Effector memory CD4-positive, alpha-beta T cell (primary cell): ENCODE measurements around the gene SETBP1.

Experiments
- DNase-seq, 3 donors: peaks; one replicate each; pipeline ENCODE4 v3.0.0-alpha.2; 2020
- H3K27ac ChIP-seq: 2 replicates; pipeline ENCODE4 v1.7.0; 2013; ENCODE audit warnings: mild to moderate bottlenecking, low read length, moderate library complexity; ENCODE audit not compliant: insufficient read depth, poor library complexity, severe bottlenecking
- H3K27me3 ChIP-seq: replicated peaks from 2 replicates; pipeline ENCODE4 v1.7.0; 2013; ENCODE audit warnings: mild to moderate bottlenecking, low read length; ENCODE audit not compliant: insufficient read depth, control insufficient read depth, poor library complexity, severe bottlenecking
- H3K36me3 ChIP-seq: 2 replicates; pipeline ENCODE4 v1.7.0; 2013; ENCODE audit warnings: mild to moderate bottlenecking, low read length, moderate library complexity; ENCODE audit not compliant: control insufficient read depth, insufficient read depth
- H3K4me1 ChIP-seq: 2 replicates; pipeline ENCODE4 v1.7.0; 2013; ENCODE audit warnings: low read length, mild to moderate bottlenecking; ENCODE audit not compliant: control insufficient read depth, insufficient read depth, poor library complexity, severe bottlenecking
- H3K4me3 ChIP-seq: 2 replicates; pipeline ENCODE4 v1.7.0; 2013; ENCODE audit warnings: low read length, low read depth, mild to moderate bottlenecking; ENCODE audit not compliant: insufficient read depth, poor library complexity, severe bottlenecking
- H3K9me3 ChIP-seq: 2 replicates; pipeline ENCODE4 v1.7.0; 2013; ENCODE audit warnings: mild to moderate bottlenecking, low read length, moderate library complexity; ENCODE audit not compliant: control insufficient read depth

The SETBP1 gene

DNA sequence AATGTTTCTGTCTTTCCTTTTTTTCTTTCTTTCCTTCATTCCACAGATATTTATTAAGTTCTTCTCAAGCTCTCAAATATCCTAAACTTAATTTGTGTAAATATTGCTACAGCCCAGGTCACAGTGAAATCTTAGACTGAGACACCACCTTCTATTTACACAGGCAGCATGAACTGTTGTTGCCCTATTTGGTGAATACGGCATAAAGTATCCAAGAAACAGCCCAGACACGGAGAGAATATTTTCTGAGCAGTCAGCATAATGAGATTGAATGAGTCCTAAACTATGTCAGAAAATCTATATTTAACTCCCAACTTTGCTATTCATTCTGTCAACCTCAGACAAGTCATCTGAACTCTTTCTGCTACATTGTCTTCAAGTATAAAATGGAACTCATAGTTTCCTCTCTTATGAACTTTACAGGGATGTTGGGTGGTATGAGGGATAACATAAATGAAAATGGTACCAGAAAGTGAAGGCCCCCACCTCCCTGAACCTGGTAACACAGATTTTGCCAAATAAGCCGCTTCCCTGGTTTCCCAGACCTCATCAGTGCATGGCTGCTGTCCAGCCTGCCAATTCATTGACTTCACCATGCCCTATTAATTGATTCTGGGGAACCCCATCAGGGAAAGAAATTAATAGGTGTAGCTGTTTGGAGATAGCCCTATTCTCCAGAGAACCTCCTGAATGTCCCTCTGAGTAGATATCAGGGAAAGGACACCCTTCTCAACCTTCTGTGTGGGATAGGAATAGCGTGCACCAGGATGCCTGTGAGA lies 235.9 kb downstream of the SETBP1 start:
- Histone ChIP-seq H3K27ac (no peak overlapping the region), H3K27me3 (peaks cover 5% of the 10 kb centered on the region), H3K9me3 (no peaks in the 10 kb centered on the region), H3K36me3 (no peaks in the 10 kb centered on the region), H3K4me3 (no peak overlapping the region), H3K4me1 (no peaks in the 10 kb centered on the region)
- DNase-seq = no peak

DNA sequence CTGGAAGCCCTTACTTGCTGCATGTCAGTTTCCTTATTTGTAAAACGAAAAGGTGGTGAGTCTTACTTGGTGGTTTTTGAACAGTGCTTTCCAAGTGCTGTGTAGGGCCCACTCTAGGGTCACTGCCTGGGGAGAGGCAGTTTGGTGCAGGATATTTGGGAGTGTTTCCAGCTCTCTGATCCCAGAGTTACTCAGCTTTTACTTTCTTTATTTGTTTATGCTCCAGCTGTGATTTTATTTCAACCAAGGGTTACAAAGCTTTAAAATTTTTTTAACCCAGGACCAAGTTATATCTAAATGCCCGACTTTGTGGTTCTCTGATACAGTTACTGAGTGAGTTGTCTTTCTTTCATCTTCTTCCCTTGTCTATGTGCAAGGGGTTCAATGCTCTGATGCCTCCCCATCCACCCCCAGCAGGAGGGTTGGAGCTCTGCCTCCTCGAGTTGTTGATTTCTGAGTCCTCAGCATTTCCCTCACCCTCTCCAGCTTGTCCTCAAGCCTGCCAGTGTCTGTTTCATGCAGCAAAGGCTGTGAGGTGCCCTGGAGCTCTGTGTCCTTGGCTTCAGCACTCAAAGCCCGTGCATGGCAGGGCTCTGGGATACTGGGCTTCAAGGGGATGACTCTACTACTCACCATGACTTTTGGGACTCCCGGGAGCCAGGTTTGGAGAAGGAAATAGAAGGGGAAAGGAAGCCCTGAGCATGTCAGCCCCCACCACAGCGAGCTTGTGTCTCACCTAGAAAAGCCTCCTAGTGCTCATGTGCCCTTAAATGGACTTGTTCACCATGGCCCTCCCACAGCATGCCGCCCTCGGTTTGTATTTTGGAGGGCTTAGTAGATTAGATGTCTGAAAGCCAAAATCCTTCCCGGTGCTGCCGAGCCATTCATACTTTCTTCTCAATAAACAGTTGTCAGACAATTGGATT lies 236.8 kb downstream of the SETBP1 start:
- Histone ChIP-seq H3K36me3 (no peaks in the 10 kb centered on the region), H3K4me3 (no peak overlapping the region), H3K27me3 (peaks cover 5% of the 10 kb centered on the region), H3K27ac (no peak overlapping the region), H3K9me3 (no peaks in the 10 kb centered on the region), H3K4me1 (no peaks in the 10 kb centered on the region)
- no peak for DNase-seq

DNA sequence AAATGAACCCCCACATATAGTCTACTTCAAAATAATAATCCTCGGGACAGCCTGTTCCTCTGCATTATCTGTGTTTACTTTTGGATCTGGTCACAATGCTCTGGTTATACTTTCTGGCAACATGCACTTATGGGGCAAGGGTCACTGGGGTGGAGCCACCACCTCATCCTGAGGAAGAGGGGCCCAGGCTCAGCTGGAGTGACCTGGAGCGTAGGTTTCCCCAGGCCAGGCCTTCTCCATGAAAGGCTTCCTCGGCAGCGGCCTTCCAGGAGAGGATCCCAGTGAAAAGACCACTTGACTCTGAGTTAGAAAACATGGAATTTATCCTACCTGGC lies 237.4 kb downstream of the SETBP1 start:
- no peak overlapping the region for H3K27ac ChIP-seq
- no peak for DNase-seq
- no peak overlapping the region for H3K4me3 ChIP-seq
- no peaks in the 10 kb centered on the region for H3K9me3 ChIP-seq
- peaks cover 5% of the 10 kb centered on the region for H3K27me3 ChIP-seq
- H3K4me1 ChIP-seq = no peaks in the 10 kb centered on the region
- no peaks in the 10 kb centered on the region for H3K36me3 ChIP-seq

DNA sequence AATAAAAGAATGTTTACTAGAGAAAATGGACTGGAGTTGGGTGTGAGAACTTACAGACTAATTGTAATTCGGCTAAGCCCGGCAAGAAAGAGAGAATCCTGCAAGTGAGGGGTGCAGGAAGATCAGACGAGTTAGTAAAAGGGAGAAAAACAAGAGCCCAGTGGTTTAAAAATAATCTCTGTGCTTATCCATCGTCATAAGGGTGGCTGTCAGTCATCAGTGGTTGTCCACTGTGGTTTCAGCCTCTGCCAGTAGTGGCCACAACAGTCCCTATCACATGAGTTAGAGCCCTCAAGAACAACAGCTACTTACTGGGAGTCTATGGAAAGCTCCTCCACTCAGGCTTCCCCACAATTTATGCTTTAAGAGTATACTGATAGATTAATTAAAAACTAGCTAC lies 239.8 kb downstream of the SETBP1 start:
- H3K36me3 ChIP-seq = no peaks in the 10 kb centered on the region
- H3K4me3 ChIP-seq = no peak overlapping the region
- H3K4me1 ChIP-seq = no peaks in the 10 kb centered on the region
- H3K27ac ChIP-seq = no peak overlapping the region
- H3K9me3 ChIP-seq = no peaks in the 10 kb centered on the region
- peaks cover 5% of the 10 kb centered on the region for H3K27me3 ChIP-seq
- DNase-seq = no peak

DNA sequence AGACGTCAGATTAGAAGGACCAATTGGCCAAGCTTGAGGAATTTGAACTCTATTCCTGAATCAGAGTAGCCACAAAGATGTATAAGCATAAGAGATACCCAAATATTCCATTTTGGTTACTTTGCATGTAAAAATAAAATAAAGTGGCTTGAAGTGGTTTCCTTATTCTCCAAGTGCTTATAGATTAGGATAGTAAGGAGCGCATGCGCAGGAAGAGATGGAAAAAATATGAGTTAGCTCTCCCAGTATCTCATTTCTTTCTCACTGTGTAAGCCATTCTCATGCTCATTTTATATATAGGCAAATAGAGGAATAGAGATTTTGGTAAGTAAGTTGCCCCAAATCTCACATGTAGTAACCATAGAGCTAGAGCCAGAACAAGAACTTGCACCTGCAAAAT lies 241.3 kb downstream of the SETBP1 start:
- H3K27me3 ChIP-seq = peaks cover 5% of the 10 kb centered on the region
- no peak overlapping the region for H3K4me3 ChIP-seq
- H3K9me3 ChIP-seq = no peaks in the 10 kb centered on the region
- no peak for DNase-seq
- H3K27ac ChIP-seq = no peak overlapping the region
- H3K36me3 ChIP-seq = no peaks in the 10 kb centered on the region
- no peaks in the 10 kb centered on the region for H3K4me1 ChIP-seq

DNA sequence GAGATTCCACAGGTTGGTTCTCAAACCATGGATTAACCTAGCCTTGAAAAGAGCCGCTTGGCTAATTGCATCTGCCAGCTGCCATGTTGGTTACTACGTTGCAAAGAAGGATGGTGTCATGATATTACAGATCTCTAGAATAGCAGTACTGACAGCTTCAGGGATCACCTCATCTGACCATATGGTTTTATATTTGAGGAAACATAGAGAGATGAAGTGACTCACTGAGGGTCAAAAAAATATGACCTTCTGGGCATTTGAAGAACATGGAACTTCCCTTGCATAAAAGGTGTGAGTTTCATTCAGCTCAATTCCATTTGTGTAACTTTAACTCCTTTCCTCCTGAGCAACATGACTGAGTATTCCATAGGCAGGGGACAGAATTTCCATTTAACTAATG lies 242.3 kb downstream of the SETBP1 start:
- H3K4me3 ChIP-seq = no peak overlapping the region
- H3K27ac ChIP-seq = no peak overlapping the region
- no peaks in the 10 kb centered on the region for H3K9me3 ChIP-seq
- H3K4me1 ChIP-seq = no peaks in the 10 kb centered on the region
- no peaks in the 10 kb centered on the region for H3K36me3 ChIP-seq
- peaks cover 5% of the 10 kb centered on the region for H3K27me3 ChIP-seq
- DNase-seq = no peak

DNA sequence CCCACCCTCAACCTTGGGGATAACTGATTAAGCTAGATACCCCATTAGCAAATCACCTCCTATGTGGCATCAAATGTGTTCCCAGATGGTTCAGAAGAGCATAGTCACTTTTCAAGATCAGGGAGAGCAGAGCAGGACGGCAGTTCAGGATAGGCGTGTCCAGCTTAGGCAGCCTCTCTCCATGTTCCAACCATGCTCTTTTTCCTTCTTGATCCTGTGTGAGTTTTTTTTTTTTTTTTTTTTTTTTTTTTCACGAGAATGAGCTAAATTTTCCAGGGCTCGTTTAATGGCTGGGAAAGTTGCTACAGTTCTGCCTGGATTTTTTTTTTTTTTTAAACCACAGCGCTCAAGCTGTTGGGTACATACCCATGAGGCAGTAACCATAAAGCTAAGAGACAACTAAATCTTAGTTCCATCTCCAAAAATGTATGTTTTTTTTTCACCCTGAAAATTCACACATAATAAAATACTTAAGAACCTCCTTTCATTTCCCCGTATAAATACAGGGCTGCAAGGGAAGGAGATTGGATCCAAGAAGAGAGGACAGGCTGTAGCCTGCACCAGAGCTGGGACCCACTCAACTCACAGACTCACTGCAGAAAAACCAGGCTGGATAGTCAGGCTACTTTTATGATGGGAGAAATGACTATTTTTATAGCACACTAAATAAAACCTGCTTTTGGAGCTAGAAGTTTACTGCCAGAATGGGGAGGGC lies 244.3 kb downstream of the SETBP1 start:
- Histone ChIP-seq H3K27me3 (peaks cover 5% of the 10 kb centered on the region), H3K36me3 (no peaks in the 10 kb centered on the region), H3K4me3 (no peak overlapping the region), H3K4me1 (no peaks in the 10 kb centered on the region), H3K27ac (no peak overlapping the region), H3K9me3 (no peaks in the 10 kb centered on the region)
- DNase-seq = no peak

DNA sequence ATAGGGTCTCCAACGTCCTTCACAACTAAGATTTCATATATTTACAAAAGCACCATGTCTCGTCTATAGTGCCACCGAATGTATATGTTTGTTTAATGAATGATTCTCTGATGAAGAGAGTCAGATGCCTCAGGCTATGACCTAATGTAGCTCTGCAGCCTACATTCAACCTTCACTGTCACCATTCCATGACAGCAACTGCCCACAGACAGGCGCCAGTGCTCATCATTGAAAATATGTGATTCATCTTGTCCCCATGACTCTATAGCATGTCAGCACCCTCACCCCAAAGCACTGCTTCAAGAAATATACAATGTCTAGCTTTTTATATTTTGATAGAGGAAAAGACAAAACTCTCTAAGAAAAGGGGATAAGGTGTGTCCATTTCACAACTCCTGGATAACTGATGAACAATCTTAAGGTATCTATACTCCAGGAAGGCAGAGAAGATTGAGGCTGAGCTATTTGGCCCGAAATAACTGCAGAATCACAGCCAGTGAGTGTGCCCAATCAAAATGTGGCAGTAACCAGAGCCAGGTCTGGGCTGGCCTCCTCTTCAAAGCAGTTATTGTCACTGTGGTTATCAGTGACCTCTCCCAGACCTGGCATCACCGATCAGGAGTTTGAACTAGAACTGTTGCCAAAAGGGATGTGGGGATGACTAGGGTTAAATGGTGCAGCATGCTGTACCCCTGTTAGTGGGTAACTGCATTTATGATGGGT lies 246.6 kb downstream of the SETBP1 start:
- Histone ChIP-seq H3K4me1 (no peaks in the 10 kb centered on the region), H3K27me3 (no peaks in the 10 kb centered on the region), H3K27ac (no peak overlapping the region), H3K9me3 (no peaks in the 10 kb centered on the region), H3K36me3 (no peaks in the 10 kb centered on the region), H3K4me3 (no peak overlapping the region)
- DNase-seq = no peak

DNA sequence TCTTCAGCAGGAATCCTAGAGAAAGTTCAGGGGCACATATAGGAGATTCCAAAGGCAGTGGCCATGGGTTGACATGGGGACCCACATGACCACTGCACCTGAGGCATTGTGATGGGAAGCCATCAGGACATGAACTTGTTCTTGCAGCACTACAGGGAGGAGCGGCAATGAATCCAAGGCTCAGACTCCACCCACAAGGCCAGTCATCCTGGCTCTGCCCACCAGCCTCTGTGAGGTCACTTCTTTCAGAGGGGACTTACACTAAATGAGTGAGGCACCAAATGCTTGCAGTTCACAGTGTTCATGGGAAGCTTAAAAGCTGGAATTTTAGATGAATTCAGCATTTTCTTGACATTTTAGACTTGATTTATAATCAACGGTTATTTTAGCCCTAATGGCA lies 254.2 kb downstream of the SETBP1 start:
- Histone ChIP-seq H3K36me3 (no peaks in the 10 kb centered on the region), H3K27me3 (no peaks in the 10 kb centered on the region), H3K4me1 (no peaks in the 10 kb centered on the region), H3K27ac (no peak overlapping the region), H3K9me3 (no peaks in the 10 kb centered on the region), H3K4me3 (no peak overlapping the region)
- DNase-seq = no peak
